T-cell (primary cell): ENCODE data around the gene CASTOR1. TPM values are rescaled to one million over a fixed set of nuclear protein-coding genes. Genes with fewer than 3 reads are reported as not detected.
A peak's percentile ranks its signal among the peaks of the same experiment; 100 is the strongest.

ENCODE experiments used
- ATAC-seq, 4 experiments: fragments of 200-7000 bp in 3 of 4; fragments of 150-1000 bp in 1 of 4; cut with Tn5 transposase; replicated peaks in 1 of 4; 1 replicate in 3 of 4; 2 replicates in 1 of 4; pipeline ENCODE4 v1.10.0; 2021; ENCODE audit warnings: moderate library complexity in 3 of 4, mild to moderate bottlenecking in 2 of 4, moderate number of reproducible peaks in 1 of 4
- CTCF ChIA-PET, 2 donors: fragments of 300-600 bp; sonication (Branson Sonifier 250); formaldehyde crosslinking; loops; one replicate each; lab custom pipeline; 2022; ENCODE audit warnings: antibody characterized with exemption in 2 of 2; lab: Charles Lee
- POLR2A ChIA-PET, 2 donors: fragments of 300-600 bp; sonication (Branson Sonifier 250); formaldehyde crosslinking; loops; one replicate each; lab custom pipeline; 2022; ENCODE audit warnings: antibody characterized with exemption in 2 of 2; lab: Charles Lee
- DNase-seq, 35 experiments: peaks; one replicate each; pipeline versions ENCODE4 v3.0.0 to v3.0.0-alpha.2; 2013 to 2023
- H3K27ac ChIP-seq: one replicate; pipeline ENCODE4 v1.5.1; 2013; ENCODE audit warnings: low read length
- H3K27me3 ChIP-seq, 2 experiments: replicated peaks in 1 of 2; 1 replicate in 1 of 2; 2 replicates in 1 of 2; pipeline versions ENCODE4 v1.6.1 to v1.7.0; 2013; ENCODE audit warnings: low read length in 1 of 2, mixed read lengths in 1 of 2; ENCODE audit not compliant: control insufficient read depth in 2 of 2, insufficient read depth in 2 of 2; ENCODE audit errors: extremely low read depth in 1 of 2
- H3K36me3 ChIP-seq, 2 donors: 1 replicate in 1 of 2; 2 replicates in 1 of 2; pipeline versions ENCODE4 v1.6.1 to v1.7.0; 2013; ENCODE audit warnings: low read length in 1 of 2; ENCODE audit not compliant: control insufficient read depth in 2 of 2, insufficient read depth in 1 of 2; ENCODE audit errors: extremely low read depth in 1 of 2
- H3K4me1 ChIP-seq, 2 experiments: 1 replicate in 1 of 2; 2 replicates in 1 of 2; pipeline versions ENCODE4 v1.6.1 to v1.7.0; 2013; ENCODE audit warnings: low read length in 2 of 2, mixed read lengths in 1 of 2; ENCODE audit not compliant: insufficient read depth in 2 of 2, control insufficient read depth in 1 of 2; ENCODE audit errors: extremely low read depth in 1 of 2
- H3K4me3 ChIP-seq, 2 donors: 1 replicate in 1 of 2; 2 replicates in 1 of 2; pipeline versions ENCODE4 v1.5.1 to v1.7.0; 2013; ENCODE audit warnings: mild to moderate bottlenecking in 2 of 2, low read length in 1 of 2, moderate library complexity in 1 of 2; ENCODE audit not compliant: control insufficient read depth in 1 of 2; ENCODE audit errors: extremely low read depth in 1 of 2
- H3K9me3 ChIP-seq: 2 replicates; pipeline ENCODE4 v1.7.0; 2013
- H3K27ac Mint-ChIP-seq, 2 donors: one replicate each; pipeline ENCODE4 v1.8.0; 2020 to 2021; ENCODE audit warnings: mild to moderate bottlenecking in 2 of 2, mixed read lengths in 2 of 2
- H3K27me3 Mint-ChIP-seq, 2 donors: one replicate each; pipeline ENCODE4 v1.8.0; 2021 to 2022; ENCODE audit warnings: mixed read lengths in 2 of 2
- H3K36me3 Mint-ChIP-seq: one replicate; pipeline ENCODE4 v1.8.0; 2021; ENCODE audit warnings: mixed read lengths
- H3K4me1 Mint-ChIP-seq, 3 donors: one replicate each; pipeline ENCODE4 v1.8.0; 2020 to 2022; ENCODE audit warnings: mixed read lengths in 3 of 3, mild to moderate bottlenecking in 1 of 3
- H3K4me3 Mint-ChIP-seq, 3 donors: one replicate each; pipeline ENCODE4 v1.8.0; 2020 to 2022; ENCODE audit warnings: mild to moderate bottlenecking in 3 of 3, mixed read lengths in 3 of 3, moderate library complexity in 3 of 3
- H3K9me3 Mint-ChIP-seq, 3 donors: one replicate each; pipeline ENCODE4 v1.8.0; 2020 to 2022; ENCODE audit warnings: mixed read lengths in 3 of 3
- WGBS: methylation state at CpG from one replicate; pipeline ENCODE4 v1.1.5; 2013; ENCODE audit warnings: missing lambda C conversion rate; ENCODE audit not compliant: insufficient coverage; 5-methylcytosine and 5-hydroxymethylcytosine counted together
- total RNA-seq, 35 experiments: library from RNA in 6 of 35; stranded (reverse) in 6 of 35; fragments of 120-200 nt in 1 of 35; gene quantifications; one replicate each; pipeline versions ENCODE4 v1.2.1 to v1.2.4 and lab custom pipeline; 2013 to 2026

CASTOR1 gene
- total RNA-seq, 5 donors from 2014 or later (not counting 1 experiment from before 2014, with no cell fraction given), result 12.8 to 21.9 (median 16.1) TPM

DNA sequence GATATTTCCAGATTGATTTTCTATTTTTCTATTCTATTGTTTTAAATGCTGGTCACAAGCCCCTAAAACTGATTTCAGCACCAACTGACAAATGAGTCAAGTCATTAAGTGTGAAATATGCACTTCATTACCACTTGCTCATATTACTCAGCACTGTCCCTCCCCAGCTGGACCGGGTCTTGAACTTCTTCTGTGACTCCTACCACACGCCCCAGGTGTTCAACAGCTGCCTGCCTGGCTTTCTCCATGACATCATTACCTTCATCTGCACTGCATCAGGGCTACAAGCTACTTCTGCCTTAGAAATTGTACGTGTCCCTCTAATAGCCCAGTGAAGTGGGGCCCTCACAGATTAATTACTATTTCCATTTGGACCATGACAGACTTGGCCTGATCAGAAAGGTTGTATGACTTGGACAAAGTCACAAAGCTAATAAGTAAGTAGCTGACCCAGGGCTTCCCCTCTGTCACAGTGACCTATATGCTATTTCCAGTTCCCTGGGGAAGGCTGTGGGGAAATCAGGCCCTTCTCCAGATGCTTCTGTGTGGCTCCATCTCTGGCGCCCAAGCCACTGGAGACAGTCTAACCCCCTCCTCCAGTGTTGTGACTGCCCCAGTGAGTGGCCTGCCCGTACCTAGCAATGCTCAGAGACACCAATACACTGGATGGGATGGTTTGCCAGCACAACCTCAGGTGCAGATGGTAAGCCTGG, 19.4 kb upstream of the CASTOR1 start:
- DNase-seq (peak in 1 of 35 experiments; percentile 36), ATAC-seq (no peak)
- Mint-ChIP-seq H3K27ac (peak overlapping the region; percentile 98 to 99), H3K4me3 (peak overlapping the region; percentile 49 to 73 (median 55)), H3K36me3 (peaks cover 12% of the 10 kb centered on the region), H3K9me3 (no peaks in the 10 kb centered on the region), H3K27me3 (no peaks in the 10 kb centered on the region), H3K4me1 (peaks cover 97 to 98% (median 97%) of the 10 kb centered on the region in 3 donors)
- H3K27ac ChIP-seq, result peak overlapping the region; percentile 86
- 18% methylated on average over 2 of the region's 5 CpGs for WGBS
- CTCF ChIA-PET, result interaction anchor here (0.5 to 1.0 kb wide), 4 partner anchors 16 to 46 kb away, joined by 3 read pairs; no protein-coding TSS in a partner anchor
- no peak overlapping the region for H3K4me3 ChIP-seq
- H3K27me3 ChIP-seq, result no peaks in the 10 kb centered on the region
- POLR2A ChIA-PET, result interaction anchor here (0.7 kb wide), 2 partner anchors 16 to 20 kb away, joined by 3 read pairs; no protein-coding TSS in a partner anchor
- peaks cover 0 to 6% of the 10 kb centered on the region in 2 donors for H3K36me3 ChIP-seq
- no peaks in the 10 kb centered on the region for H3K9me3 ChIP-seq
- H3K4me1 ChIP-seq, result peaks cover 93 to 97% of the 10 kb centered on the region in 2 experiments

DNA sequence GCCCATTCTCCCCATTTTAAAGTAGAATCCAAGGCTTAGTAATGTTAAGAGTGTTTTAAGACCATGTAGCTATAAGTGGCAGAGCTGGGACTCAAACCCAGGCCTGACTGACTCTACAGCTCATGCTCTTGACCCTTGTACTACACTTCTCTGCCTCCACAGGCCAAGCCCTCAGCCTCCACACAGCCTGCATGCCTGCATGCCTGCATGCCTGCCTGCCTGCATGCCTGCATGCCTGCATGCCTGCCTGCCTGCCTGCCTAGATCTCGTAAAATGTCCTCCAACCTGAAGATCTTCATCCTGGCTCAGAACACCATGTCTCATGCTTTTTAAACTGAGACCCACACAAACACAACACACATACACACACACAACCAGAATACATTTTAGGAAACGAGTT, 18.8 kb upstream of the CASTOR1 start:
- ChIA-PET POLR2A (no interaction called here), CTCF (interaction anchor here (0.5 to 2.1 kb wide), 5 partner anchors 16 to 83 kb away, joined by 3 to 7 read pairs (median 3); partner anchors contain the start of gene CASTOR1 (in 1 of the 2))
- ATAC-seq (no peak), DNase-seq (no peak)
- H3K4me1 Mint-ChIP-seq, result peaks cover 99 to 100% (median 99%) of the 10 kb centered on the region in 3 donors
- H3K27me3 Mint-ChIP-seq, result no peaks in the 10 kb centered on the region
- Histone ChIP-seq H3K4me3 (no peak overlapping the region), H3K36me3 (peaks cover 0 to 9% of the 10 kb centered on the region in 2 donors), H3K9me3 (no peaks in the 10 kb centered on the region), H3K27ac (peak overlapping the region; percentile 86), H3K27me3 (no peaks in the 10 kb centered on the region), H3K4me1 (peaks cover 96 to 97% of the 10 kb centered on the region in 2 experiments)
- no peaks in the 10 kb centered on the region for H3K9me3 Mint-ChIP-seq
- WGBS, result 66% methylated on average over 2 of the region's 2 CpGs
- H3K27ac Mint-ChIP-seq, result peak overlapping the region; percentile 98 to 99
- H3K36me3 Mint-ChIP-seq, result peaks cover 18% of the 10 kb centered on the region
- H3K4me3 Mint-ChIP-seq, result peak overlapping the region; percentile 49 to 73 (median 55)

DNA sequence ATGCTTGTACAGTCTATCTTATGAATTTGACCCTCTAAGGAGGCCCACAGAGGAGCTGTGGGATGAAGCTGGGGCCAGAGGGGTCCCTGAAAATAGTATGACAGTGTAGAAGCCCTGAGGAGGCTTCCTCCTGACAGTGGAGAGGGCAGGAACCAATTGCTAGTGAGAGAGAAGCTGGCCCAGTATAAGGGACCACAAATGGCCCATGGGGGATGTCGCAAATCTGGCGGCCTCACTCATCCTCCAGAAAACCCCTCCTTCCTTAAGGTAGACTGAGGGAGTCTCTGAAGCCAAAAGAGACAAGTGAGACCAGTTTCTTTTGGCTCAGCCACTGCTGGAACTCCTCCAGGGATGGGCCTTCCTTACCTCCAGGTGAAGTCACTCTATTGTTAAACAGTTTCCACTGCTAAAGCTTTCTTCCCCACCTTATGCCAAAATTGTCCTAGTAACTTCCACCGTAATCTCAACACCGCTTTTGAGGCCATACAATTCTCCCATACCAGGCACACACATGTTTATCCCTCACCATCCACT, 17.8 kb upstream of the CASTOR1 start:
- H3K27me3 Mint-ChIP-seq, result no peaks in the 10 kb centered on the region
- ATAC-seq (peak in 1 of 4 experiments; percentile 5), DNase-seq (peak in 4 of 35 experiments; percentile 16 to 55 (median 40))
- Histone ChIP-seq H3K9me3 (no peaks in the 10 kb centered on the region), H3K36me3 (peaks cover 2 to 19% of the 10 kb centered on the region in 2 donors), H3K4me1 (peaks cover 94 to 97% of the 10 kb centered on the region in 2 experiments), H3K27ac (peak overlapping the region; percentile 86), H3K27me3 (no peaks in the 10 kb centered on the region), H3K4me3 (peak overlapping the region; percentile 34 to 65)
- 72% methylated on average over 2 of the region's 4 CpGs for WGBS
- H3K4me1 Mint-ChIP-seq, result peaks cover 99 to 100% (median 99%) of the 10 kb centered on the region in 3 donors
- POLR2A ChIA-PET, result interaction anchor here (0.6 to 1.0 kb wide), 4 partner anchors 11 to 117 kb away, joined by 4 to 5 read pairs (median 4); partner anchors contain the start of gene TBC1D10A (in 1 of the 2)
- peak overlapping the region; percentile 98 to 99 for H3K27ac Mint-ChIP-seq
- H3K4me3 Mint-ChIP-seq, result peak overlapping the region; percentile 73 to 77 (median 75)
- CTCF ChIA-PET, result interaction anchor here in 1 of 2 donors (0.9 to 2.1 kb wide), 4 partner anchors 17 to 49 kb away, joined by 3 to 7 read pairs (median 6); partner anchors contain the start of genes CASTOR1, CCDC157 and SF3A1
- peaks cover 22% of the 10 kb centered on the region for H3K36me3 Mint-ChIP-seq
- no peaks in the 10 kb centered on the region for H3K9me3 Mint-ChIP-seq

DNA sequence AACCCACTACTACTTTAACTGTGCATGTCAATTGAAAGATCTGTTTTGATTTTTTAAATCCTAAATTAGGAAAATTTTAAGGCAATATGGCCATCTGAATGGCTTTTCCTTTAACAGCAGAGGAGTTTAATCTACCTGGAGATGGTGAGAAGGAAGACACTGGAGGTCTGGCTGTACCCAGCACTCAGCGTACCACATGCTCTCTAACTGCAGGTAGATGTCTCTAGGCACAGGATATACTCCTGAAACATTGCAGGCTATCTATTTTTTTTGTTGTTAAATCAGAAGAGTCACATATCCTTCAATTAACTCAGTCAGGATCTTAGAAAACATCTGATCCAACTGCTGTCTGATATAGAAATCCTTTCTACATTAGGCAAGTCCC, 17.3 kb upstream of the CASTOR1 start:
- Histone ChIP-seq H3K36me3 (peaks cover 2 to 21% of the 10 kb centered on the region in 2 donors), H3K4me1 (peaks cover 94 to 97% of the 10 kb centered on the region in 2 experiments), H3K4me3 (peak overlapping the region; percentile 34 to 65), H3K27ac (peak overlapping the region; percentile 86), H3K27me3 (no peaks in the 10 kb centered on the region), H3K9me3 (no peaks in the 10 kb centered on the region)
- Mint-ChIP-seq H3K9me3 (no peaks in the 10 kb centered on the region), H3K4me3 (peak overlapping the region; percentile 73 to 77 (median 75)), H3K4me1 (peaks cover 99 to 100% (median 99%) of the 10 kb centered on the region in 3 donors), H3K27me3 (no peaks in the 10 kb centered on the region), H3K27ac (peak overlapping the region; percentile 98 to 99), H3K36me3 (peaks cover 22% of the 10 kb centered on the region)
- WGBS, result no CpG with 5 or more reads among the region's 1 CpG
- ATAC-seq, result peak; percentile 46 to 63 (median 57)
- CTCF ChIA-PET, result interaction anchor here in 1 of 2 donors (0.9 to 2.1 kb wide), 4 partner anchors 16 to 50 kb away, joined by 3 to 7 read pairs (median 6); partner anchors contain the start of genes CASTOR1, CCDC157 and SF3A1
- POLR2A ChIA-PET, result interaction anchor here (0.6 to 1.0 kb wide), 5 partner anchors 10 to 117 kb away, joined by 3 to 5 read pairs (median 4); partner anchors contain the start of gene TBC1D10A (in 1 of the 2)
- DNase-seq, result peak in 4 of 35 experiments; percentile 28 to 39 (median 33)

DNA sequence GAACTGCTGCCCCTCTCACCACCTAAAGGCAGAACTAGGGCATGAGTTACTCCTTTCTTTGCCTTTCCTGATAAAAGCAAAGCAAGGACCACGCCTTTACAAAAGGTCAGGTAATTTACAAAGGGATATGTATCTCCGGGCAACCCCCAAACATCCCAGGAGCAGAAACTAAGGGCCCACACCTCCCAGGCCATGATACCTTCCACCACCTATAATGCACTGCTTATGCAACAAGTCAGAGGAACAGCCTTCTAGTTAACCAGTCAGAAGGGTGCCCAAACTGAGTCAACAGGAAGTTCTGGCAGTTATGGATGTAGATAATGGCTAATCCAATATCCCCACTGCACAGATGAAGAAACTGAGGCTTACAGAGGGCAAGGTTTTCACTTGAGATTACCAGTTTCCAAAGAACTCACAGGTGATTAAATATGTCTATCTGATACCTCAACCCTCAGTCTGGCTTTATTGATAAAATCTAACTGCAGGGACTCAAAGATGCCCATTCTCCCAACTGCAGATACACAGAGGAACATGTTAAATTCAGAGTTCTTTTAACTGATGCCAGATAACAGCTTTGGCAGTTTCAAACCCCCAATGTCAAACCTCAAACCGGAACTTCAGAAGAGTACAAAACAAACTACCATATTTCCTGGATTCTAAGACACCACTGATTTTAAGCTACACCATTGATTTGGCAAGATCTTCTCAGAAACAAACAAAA, 16.8 kb upstream of the CASTOR1 start:
- Mint-ChIP-seq H3K36me3 (peaks cover 24% of the 10 kb centered on the region), H3K4me3 (peak overlapping the region; percentile 73 to 77 (median 75)), H3K27me3 (no peaks in the 10 kb centered on the region), H3K9me3 (no peaks in the 10 kb centered on the region), H3K27ac (peak overlapping the region; percentile 98 to 99), H3K4me1 (peaks cover 99 to 100% (median 99%) of the 10 kb centered on the region in 3 donors)
- Histone ChIP-seq H3K36me3 (peaks cover 2 to 26% of the 10 kb centered on the region in 2 donors), H3K4me1 (peaks cover 94 to 97% of the 10 kb centered on the region in 2 experiments), H3K27me3 (no peaks in the 10 kb centered on the region), H3K27ac (peak overlapping the region; percentile 86), H3K9me3 (no peaks in the 10 kb centered on the region), H3K4me3 (peak overlapping the region; percentile 38 to 66)
- WGBS, result 0% methylated on average over 3 of the region's 3 CpGs
- ChIA-PET POLR2A (interaction anchor here (0.6 to 1.0 kb wide), 5 partner anchors 10 to 118 kb away, joined by 3 to 5 read pairs (median 4); partner anchors contain the start of gene TBC1D10A (in 1 of the 2)), CTCF (interaction anchor here in 1 of 2 donors (0.9 to 2.1 kb wide), 4 partner anchors 16 to 50 kb away, joined by 3 to 7 read pairs (median 6); partner anchors contain the start of genes CASTOR1, CCDC157 and SF3A1)
- ATAC-seq (peak; percentile 65 to 73 (median 67)), DNase-seq (peak in 12 of 35 experiments; percentile 27 to 81 (median 51))
